ENCODE data around the gene PAX4. TPM values are rescaled to one million over a fixed set of nuclear protein-coding genes. Genes with fewer than 3 reads are reported as not detected.
A peak's percentile ranks its signal among the peaks of the same experiment; 100 is the strongest.

PAX4 gene, protein sequence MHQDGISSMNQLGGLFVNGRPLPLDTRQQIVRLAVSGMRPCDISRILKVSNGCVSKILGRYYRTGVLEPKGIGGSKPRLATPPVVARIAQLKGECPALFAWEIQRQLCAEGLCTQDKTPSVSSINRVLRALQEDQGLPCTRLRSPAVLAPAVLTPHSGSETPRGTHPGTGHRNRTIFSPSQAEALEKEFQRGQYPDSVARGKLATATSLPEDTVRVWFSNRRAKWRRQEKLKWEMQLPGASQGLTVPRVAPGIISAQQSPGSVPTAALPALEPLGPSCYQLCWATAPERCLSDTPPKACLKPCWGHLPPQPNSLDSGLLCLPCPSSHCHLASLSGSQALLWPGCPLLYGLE
- total RNA-seq (not detected), polyA plus RNA-seq (not detected), total RNA-seq (not detected)

DNA sequence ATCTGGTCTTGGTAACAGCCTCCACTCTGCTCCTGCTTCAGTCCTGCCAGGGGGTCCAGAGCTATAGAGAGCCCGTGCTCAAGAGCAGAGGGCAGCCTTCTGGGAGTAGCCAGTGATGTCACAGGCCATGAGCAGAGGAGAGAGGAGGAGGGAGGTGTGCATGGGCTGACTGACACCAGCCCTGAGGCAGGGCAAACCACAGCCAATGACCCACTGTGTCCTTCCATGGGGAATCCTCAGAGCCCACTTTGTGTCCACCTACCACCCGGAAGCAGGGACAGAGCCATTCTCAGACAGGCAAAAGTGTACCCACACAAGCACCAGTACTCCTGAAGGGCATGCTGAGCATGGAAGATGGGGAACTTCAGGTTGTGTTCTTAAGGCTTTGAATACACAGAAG, at the start of gene PAX4:
Gene PAX4 (minus strand): TSS at position 101 of the 400 bp plus-strand sequence. CDS start 2,214 bp downstream, outside the sequence.
- intact Hi-C loops (cut with micrococcal nuclease) = no loop called here
- no peak for ATAC-seq
- Histone ChIP-seq H3K27ac (ENCODE audit: low read depth, low read length) (no peak within 1 kb of the TSS), H3K36me3 (ENCODE audit: control insufficient read depth in 2 of 3, insufficient read depth in 3 of 3, low read length in 3 of 3) (no peaks in the 10 kb centered on the region), H3K27me3 (ENCODE audit: control insufficient read depth in 2 of 2, insufficient read depth in 2 of 2, low read length in 2 of 2) (no peaks in the 10 kb centered on the region), H3K9me3 (ENCODE audit: control insufficient read depth in 2 of 3, low read length in 3 of 3) (no peaks in the 10 kb centered on the region), H3K4me3 (ENCODE audit: low read length) (no peak within 1 kb of the TSS), H3K4me1 (ENCODE audit: control insufficient read depth in 2 of 2, insufficient read depth in 2 of 2, low read length in 2 of 2) (no peaks in the 10 kb centered on the region)
- ChIA-PET POLR2A (no interaction called here), CTCF (no interaction called here)
- DNase-seq = no peak
- peaks cover 52 to 66% (median 59%) of the 10 kb centered on the region in 5 donors for H3K27me3 Mint-ChIP-seq
- no peak within 1 kb of the TSS for H3K27ac Mint-ChIP-seq
- H3K4me1 Mint-ChIP-seq = peaks cover 0 to 11% (median 7%) of the 10 kb centered on the region in 7 donors
- H3K36me3 Mint-ChIP-seq = no peaks in the 10 kb centered on the region
- H3K9me3 Mint-ChIP-seq = peaks cover 0 to 2% (median 0%) of the 10 kb centered on the region in 11 donors
- H3K4me3 Mint-ChIP-seq = no peak within 1 kb of the TSS

DNA sequence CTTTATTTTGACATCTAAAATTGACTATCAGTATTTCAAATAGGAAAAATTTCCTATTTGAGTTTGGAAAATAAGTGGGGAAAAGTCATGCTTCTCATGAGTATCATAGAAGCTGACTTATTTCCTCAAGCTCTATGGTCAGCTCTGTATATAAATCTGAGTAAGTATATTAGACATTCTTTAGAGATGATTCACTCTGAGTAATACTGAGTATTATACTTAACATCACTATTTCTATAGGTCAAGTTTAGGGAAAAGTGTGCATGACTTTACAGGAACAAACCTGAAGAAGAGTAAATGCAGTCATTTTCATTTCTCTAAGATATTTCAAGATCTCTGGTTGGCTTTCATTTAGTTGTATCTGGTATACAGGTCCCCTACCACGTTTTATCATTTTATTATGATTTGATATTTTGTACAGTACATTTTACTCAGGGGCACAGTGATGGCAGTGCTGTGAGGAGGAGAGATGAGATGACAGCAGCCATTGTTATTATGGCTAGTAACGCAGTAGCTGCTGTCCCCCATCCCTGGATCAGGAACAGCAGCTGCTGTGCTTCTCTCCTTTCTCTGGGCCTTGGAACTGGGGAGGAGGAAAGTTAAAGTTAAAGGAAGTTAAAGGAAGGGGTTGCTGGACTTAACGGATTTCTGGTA, 49.2 kb upstream of the PAX4 start:
- no peaks in the 10 kb centered on the region for H3K4me1 ChIP-seq (ENCODE audit: control insufficient read depth in 2 of 2, insufficient read depth in 2 of 2, low read length in 2 of 2)
- no peaks in the 10 kb centered on the region for H3K9me3 ChIP-seq (ENCODE audit: control insufficient read depth in 2 of 3, low read length in 3 of 3)
- DNase-seq (no peak), ATAC-seq (no peak)
- CTCF ChIA-PET = no interaction called here
- no peaks in the 10 kb centered on the region for H3K27me3 ChIP-seq (ENCODE audit: control insufficient read depth in 2 of 2, insufficient read depth in 2 of 2, low read length in 2 of 2)
- H3K27ac ChIP-seq (ENCODE audit: low read depth, low read length) = no peak overlapping the region
- H3K36me3 Mint-ChIP-seq = peaks cover 0 to 42% (median 33%) of the 10 kb centered on the region in 5 donors
- no peaks in the 10 kb centered on the region for H3K36me3 ChIP-seq (ENCODE audit: control insufficient read depth in 2 of 3, insufficient read depth in 3 of 3, low read length in 3 of 3)
- POLR2A ChIA-PET = interaction anchor here (1.2 kb wide), 1 partner anchor 16 kb away, joined by 3 read pairs; no protein-coding TSS in a partner anchor
- intact Hi-C loops (cut with micrococcal nuclease) = no loop called here
- peaks cover 0 to 3% (median 0%) of the 10 kb centered on the region in 11 donors for H3K9me3 Mint-ChIP-seq
- H3K27me3 Mint-ChIP-seq = no peaks in the 10 kb centered on the region
- H3K4me3 ChIP-seq (ENCODE audit: low read length) = no peak overlapping the region
- peak overlapping the region in 2 of 9 donors; percentile 46 to 65 for H3K27ac Mint-ChIP-seq
- no peak overlapping the region for H3K4me3 Mint-ChIP-seq
- peaks cover 38 to 71% (median 53%) of the 10 kb centered on the region in 7 donors for H3K4me1 Mint-ChIP-seq

DNA sequence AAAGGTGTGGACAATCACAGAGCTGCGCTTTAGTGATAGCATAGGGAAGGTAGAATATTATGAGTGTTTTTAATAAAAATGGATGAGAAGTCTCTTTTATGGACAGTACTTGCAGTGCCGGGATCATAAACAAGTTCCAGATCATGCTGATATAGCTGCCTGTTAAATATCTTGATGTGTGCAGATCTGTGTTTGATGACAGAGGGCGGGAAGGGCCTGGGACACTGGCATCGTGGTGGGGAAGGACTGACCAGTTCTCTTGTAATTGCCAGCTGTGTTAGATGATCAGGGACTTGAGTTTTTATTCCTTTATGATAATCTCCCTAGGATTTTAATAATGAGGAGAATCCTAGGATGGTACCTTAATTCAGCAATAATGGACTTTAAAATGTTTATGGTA, 48.7 kb upstream of the PAX4 start:
- no peak for DNase-seq
- ATAC-seq = no peak
- H3K4me3 ChIP-seq (ENCODE audit: low read length) = no peak overlapping the region
- POLR2A ChIA-PET = interaction anchor here (1.2 kb wide), 1 partner anchor 15 kb away, joined by 3 read pairs; no protein-coding TSS in a partner anchor
- H3K27me3 ChIP-seq (ENCODE audit: control insufficient read depth in 2 of 2, insufficient read depth in 2 of 2, low read length in 2 of 2) = no peaks in the 10 kb centered on the region
- H3K36me3 Mint-ChIP-seq = peaks cover 0 to 37% (median 29%) of the 10 kb centered on the region in 5 donors
- intact Hi-C loops (cut with micrococcal nuclease) = no loop called here
- H3K4me3 Mint-ChIP-seq = no peak overlapping the region
- no peak overlapping the region for H3K27ac ChIP-seq (ENCODE audit: low read depth, low read length)
- H3K36me3 ChIP-seq (ENCODE audit: control insufficient read depth in 2 of 3, insufficient read depth in 3 of 3, low read length in 3 of 3) = no peaks in the 10 kb centered on the region
- H3K27me3 Mint-ChIP-seq = no peaks in the 10 kb centered on the region
- no peaks in the 10 kb centered on the region for H3K9me3 Mint-ChIP-seq
- H3K4me1 ChIP-seq (ENCODE audit: control insufficient read depth in 2 of 2, insufficient read depth in 2 of 2, low read length in 2 of 2) = no peaks in the 10 kb centered on the region
- peaks cover 40 to 69% (median 56%) of the 10 kb centered on the region in 7 donors for H3K4me1 Mint-ChIP-seq
- H3K27ac Mint-ChIP-seq = peak overlapping the region in 1 of 9 donors; percentile 46
- CTCF ChIA-PET = no interaction called here
- H3K9me3 ChIP-seq (ENCODE audit: control insufficient read depth in 2 of 3, low read length in 3 of 3) = no peaks in the 10 kb centered on the region

DNA sequence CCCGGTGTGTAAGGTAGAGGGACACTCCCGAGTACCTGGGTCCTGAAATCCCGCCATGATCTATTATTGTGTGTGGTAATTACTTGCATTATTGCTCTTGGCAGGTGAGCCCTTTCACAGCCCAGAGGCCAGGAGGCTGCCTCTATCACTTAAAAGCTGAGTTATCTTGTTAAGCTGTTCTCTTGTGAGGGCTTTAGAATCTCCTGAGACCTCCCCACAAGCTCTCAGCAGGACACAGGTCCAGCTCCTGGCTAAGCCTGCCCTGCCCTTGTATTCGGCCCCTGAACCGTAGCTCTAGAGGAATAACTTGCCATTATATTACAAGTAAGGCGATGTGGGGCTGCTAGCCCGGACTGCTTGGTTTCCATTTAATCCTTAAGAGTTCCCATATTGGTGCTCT, 48.0 kb upstream of the PAX4 start:
- Histone ChIP-seq H3K4me1 (ENCODE audit: control insufficient read depth in 2 of 2, insufficient read depth in 2 of 2, low read length in 2 of 2) (no peaks in the 10 kb centered on the region), H3K4me3 (ENCODE audit: low read length) (no peak overlapping the region), H3K27me3 (ENCODE audit: control insufficient read depth in 2 of 2, insufficient read depth in 2 of 2, low read length in 2 of 2) (no peaks in the 10 kb centered on the region), H3K36me3 (ENCODE audit: control insufficient read depth in 2 of 3, insufficient read depth in 3 of 3, low read length in 3 of 3) (peaks cover 0 to 6% (median 0%) of the 10 kb centered on the region in 3 experiments), H3K27ac (ENCODE audit: low read depth, low read length) (no peak overlapping the region), H3K9me3 (ENCODE audit: control insufficient read depth in 2 of 3, low read length in 3 of 3) (no peaks in the 10 kb centered on the region)
- H3K4me1 Mint-ChIP-seq = peaks cover 45 to 72% (median 59%) of the 10 kb centered on the region in 7 donors
- CTCF ChIA-PET = no interaction called here
- POLR2A ChIA-PET = no interaction called here
- no peaks in the 10 kb centered on the region for H3K9me3 Mint-ChIP-seq
- H3K27me3 Mint-ChIP-seq = no peaks in the 10 kb centered on the region
- H3K27ac Mint-ChIP-seq = peak overlapping the region in 1 of 9 donors; percentile 5
- DNase-seq (no peak), ATAC-seq (no peak)
- no peak overlapping the region for H3K4me3 Mint-ChIP-seq
- intact Hi-C loops (cut with micrococcal nuclease) = no loop called here
- H3K36me3 Mint-ChIP-seq = peaks cover 5 to 37% (median 25%) of the 10 kb centered on the region in 5 donors

DNA sequence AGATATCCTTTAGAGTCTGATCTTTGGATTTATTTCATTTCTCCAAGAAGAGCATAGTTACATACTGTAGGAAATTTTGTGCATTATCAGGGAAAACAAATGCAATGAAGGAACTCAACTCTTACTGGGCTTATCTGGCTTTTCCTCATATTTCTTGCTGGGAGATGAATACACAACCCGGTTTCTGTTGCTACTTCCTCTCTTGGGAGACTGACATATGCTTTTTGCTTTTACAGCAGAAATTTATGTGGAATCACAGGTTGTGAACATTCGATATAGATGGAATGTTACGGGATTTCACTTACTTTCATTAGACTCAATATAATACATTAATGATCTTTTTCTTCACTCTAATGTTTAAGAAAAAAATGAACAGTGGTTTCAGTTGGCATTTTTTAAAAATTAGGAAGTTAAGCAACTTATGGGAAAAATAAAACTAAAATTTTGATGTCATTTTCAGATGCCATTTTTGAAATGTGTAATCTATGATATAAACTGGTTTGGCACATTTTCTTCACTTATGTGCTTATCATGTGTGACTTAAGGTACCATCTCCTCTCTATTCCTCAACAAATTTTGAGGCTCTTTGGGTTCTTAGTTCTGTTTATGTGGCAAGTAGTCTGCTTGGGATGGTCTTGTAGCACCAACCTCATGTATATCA, 41.2 kb upstream of the PAX4 start:
- Mint-ChIP-seq H3K4me3 (no peak overlapping the region), H3K27me3 (no peaks in the 10 kb centered on the region), H3K4me1 (peaks cover 44 to 81% (median 56%) of the 10 kb centered on the region in 7 donors), H3K9me3 (no peaks in the 10 kb centered on the region), H3K36me3 (peaks cover 14 to 64% (median 27%) of the 10 kb centered on the region in 5 donors), H3K27ac (peak overlapping the region in 1 of 9 donors; percentile 72)
- Histone ChIP-seq H3K9me3 (ENCODE audit: control insufficient read depth in 2 of 3, low read length in 3 of 3) (no peaks in the 10 kb centered on the region), H3K27ac (ENCODE audit: low read depth, low read length) (no peak overlapping the region), H3K4me3 (ENCODE audit: low read length) (no peak overlapping the region), H3K4me1 (ENCODE audit: control insufficient read depth in 2 of 2, insufficient read depth in 2 of 2, low read length in 2 of 2) (peaks cover 5 to 7% of the 10 kb centered on the region in 2 donors), H3K27me3 (ENCODE audit: control insufficient read depth in 2 of 2, insufficient read depth in 2 of 2, low read length in 2 of 2) (no peaks in the 10 kb centered on the region), H3K36me3 (ENCODE audit: control insufficient read depth in 2 of 3, insufficient read depth in 3 of 3, low read length in 3 of 3) (peaks cover 0 to 10% (median 8%) of the 10 kb centered on the region in 3 experiments)
- no peak for ATAC-seq
- POLR2A ChIA-PET = no interaction called here
- CTCF ChIA-PET = no interaction called here
- DNase-seq = no peak
- intact Hi-C loops (cut with micrococcal nuclease) = loop anchor here (10.0 kb wide), 2 partner anchors 304 to 1206 kb away; partner anchors contain the start of gene ATP6V1F (in 1 of the 2)

DNA sequence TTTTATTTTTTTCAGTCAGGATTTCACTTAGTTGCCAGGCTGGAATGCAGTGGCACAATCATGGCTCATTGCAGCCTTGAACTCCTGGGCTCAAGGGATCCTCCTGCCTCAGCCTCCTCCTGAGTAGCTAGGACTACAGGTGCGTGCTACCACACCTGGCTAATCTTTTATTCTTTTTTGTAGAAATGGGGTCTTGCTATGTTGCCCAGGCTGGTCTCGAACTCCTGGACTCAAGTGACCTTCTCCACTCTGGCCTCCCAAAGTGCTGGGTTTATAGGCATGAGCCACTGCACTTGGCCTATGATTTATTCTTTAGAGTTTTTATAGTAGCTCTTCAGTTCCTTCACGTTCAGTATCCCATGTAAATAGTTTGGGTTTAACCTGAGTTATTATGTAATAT, 39.6 kb upstream of the PAX4 start:
- Mint-ChIP-seq H3K4me3 (no peak overlapping the region), H3K9me3 (no peaks in the 10 kb centered on the region), H3K36me3 (peaks cover 14 to 60% (median 23%) of the 10 kb centered on the region in 5 donors), H3K4me1 (peaks cover 45 to 89% (median 67%) of the 10 kb centered on the region in 7 donors), H3K27ac (no peak overlapping the region), H3K27me3 (no peaks in the 10 kb centered on the region)
- H3K9me3 ChIP-seq (ENCODE audit: control insufficient read depth in 2 of 3, low read length in 3 of 3) = no peaks in the 10 kb centered on the region
- no peak overlapping the region for H3K4me3 ChIP-seq (ENCODE audit: low read length)
- intact Hi-C loops (cut with micrococcal nuclease) = loop anchor here (10.0 kb wide), 2 partner anchors 303 to 1207 kb away; partner anchors contain the start of gene ATP6V1F (in 1 of the 2)
- no peak overlapping the region for H3K27ac ChIP-seq (ENCODE audit: low read depth, low read length)
- DNase-seq (no peak), ATAC-seq (no peak)
- peaks cover 0 to 10% (median 8%) of the 10 kb centered on the region in 3 experiments for H3K36me3 ChIP-seq (ENCODE audit: control insufficient read depth in 2 of 3, insufficient read depth in 3 of 3, low read length in 3 of 3)
- ChIA-PET CTCF (no interaction called here), POLR2A (no interaction called here)
- no peaks in the 10 kb centered on the region for H3K27me3 ChIP-seq (ENCODE audit: control insufficient read depth in 2 of 2, insufficient read depth in 2 of 2, low read length in 2 of 2)
- peaks cover 18 to 22% of the 10 kb centered on the region in 2 donors for H3K4me1 ChIP-seq (ENCODE audit: control insufficient read depth in 2 of 2, insufficient read depth in 2 of 2, low read length in 2 of 2)
